HCT116 (cell line): ENCODE results near the gene SCTR. TPM values are rescaled to one million over a fixed set of nuclear protein-coding genes. Genes with fewer than 3 reads are reported as not detected.

Source experiments
- ATAC-seq: fragments of 200-7000 bp; cut with Tn5 transposase; 2 replicates; pipeline ENCODE4 v1.9.1; 2020; ENCODE audit warnings: mild to moderate bottlenecking, moderate library complexity
- BruUV-seq: library from RNA; stranded (reverse); fragments of 400-500 nt; replicated peaks from 2 replicates; lab custom pipeline; 2021; lab: Mats Ljungman, UMichigan
- CTCF ChIA-PET: fragments of 300-600 bp; sonication (Branson Sonifier 250); formaldehyde crosslinking; loops from one replicate; lab custom pipeline; 2021; ENCODE audit warnings: antibody characterized with exemption; lab: Charles Lee
- POLR2A ChIA-PET: fragments of 300-600, 350-600 bp; sonication (Branson Sonifier 250); formaldehyde crosslinking; loops from one replicate; lab custom pipeline; 2021; ENCODE audit warnings: antibody characterized with exemption; lab: Charles Lee
- RAD21 ChIA-PET, 2 experiments: fragments of 300-600 bp; sonication (Branson Sonifier 250); formaldehyde crosslinking; loops; one replicate each; lab custom pipeline; 2023; ENCODE audit warnings: low total read pairs in 2 of 2; ENCODE audit not compliant: uncharacterized antibody in 2 of 2, unreplicated experiment in 2 of 2, low non-redundant PET in 1 of 2; lab: Charles Lee
- DNase-seq: peaks from one replicate; pipeline ENCODE4 v3.0.0-alpha.2; 2010; ENCODE audit warnings: low read depth, low spot score
- H2AFZ ChIP-seq: fragments of 200-600 bp; shearing (Covaris generic), sonication (generic); 2 replicates; pipeline ENCODE4 v1.6.1; 2017; ENCODE audit warnings: low read depth, mixed run types, mixed read lengths, antibody characterized with exemption, low read length; ENCODE audit not compliant: poor library complexity, severe bottlenecking
- H3K27ac ChIP-seq: 2 replicates; pipeline ENCODE4 v1.5.1; 2012; ENCODE audit warnings: low read depth, low read length
- H3K27me3 ChIP-seq: fragments of 200-600 bp; sonication (generic); 2 replicates; pipeline ENCODE4 v1.6.1; 2016; ENCODE audit warnings: mixed run types, low read length, mixed read lengths; ENCODE audit not compliant: insufficient read depth
- H3K36me3 ChIP-seq, 2 experiments: fragments of 200-500 bp in 1 of 2; fragments of 200-600 bp in 1 of 2; sonication (Bioruptor generic) in 1 of 2; sonication (generic) in 1 of 2; 2 replicates each; pipeline versions ENCODE4 v1.5.1 to v1.6.1; 2014 to 2016; ENCODE audit warnings: low read length in 2 of 2, inconsistent platforms in 1 of 2, mixed read lengths in 1 of 2, mixed run types in 1 of 2; ENCODE audit not compliant: insufficient read depth in 2 of 2, control insufficient read depth in 1 of 2
- H3K4me1 ChIP-seq, 2 experiments: fragments of 200-600 bp in 1 of 2; sonication (generic) in 1 of 2; 2 replicates each; pipeline versions ENCODE4 v1.5.1 to v1.6.1; 2012 to 2017; ENCODE audit warnings: low read length in 2 of 2, inconsistent platforms in 1 of 2, mild to moderate bottlenecking in 1 of 2, mixed read lengths in 1 of 2, mixed run types in 1 of 2, moderate library complexity in 1 of 2; ENCODE audit not compliant: insufficient read depth in 2 of 2, control insufficient read depth in 1 of 2
- H3K4me2 ChIP-seq: fragments of 200-600 bp; sonication (generic); 2 replicates; pipeline ENCODE4 v1.6.1; 2017; ENCODE audit warnings: mixed run types, low read length, mixed read lengths
- H3K4me3 ChIP-seq, 2 experiments: fragments of 200-600 bp in 1 of 2; sonication (generic) in 1 of 2; replicated peaks in 1 of 2; 2 replicates each; pipeline ENCODE4 v1.5.1; 2011 to 2016; ENCODE audit warnings: low read length in 2 of 2, control low read depth in 1 of 2, low read depth in 1 of 2, mild to moderate bottlenecking in 1 of 2, mixed read lengths in 1 of 2, mixed run types in 1 of 2
- H3K79me2 ChIP-seq: fragments of 200-600 bp; sonication (generic); 2 replicates; pipeline ENCODE4 v1.6.1; 2017; ENCODE audit warnings: mild to moderate bottlenecking, mixed run types, low read length, moderate library complexity, mixed read lengths; ENCODE audit not compliant: insufficient read depth
- H3K9ac ChIP-seq: fragments of 200-600 bp; sonication (generic); 2 replicates; pipeline ENCODE4 v1.6.1; 2016; ENCODE audit warnings: low read length, mixed read lengths
- H3K9me2 ChIP-seq: fragments of 200-600 bp; sonication (generic), shearing (Covaris generic); 2 replicates; pipeline ENCODE4 v1.6.1; 2017; ENCODE audit warnings: mixed run types, mild to moderate bottlenecking, moderate library complexity; ENCODE audit not compliant: insufficient read depth
- H3K9me3 ChIP-seq, 2 experiments: fragments of 200-500 bp in 1 of 2; fragments of 200-600 bp in 1 of 2; sonication (Bioruptor generic) in 1 of 2; sonication (generic) in 1 of 2; 2 replicates each; pipeline ENCODE4 v1.6.1; 2014 to 2017; ENCODE audit warnings: low read length in 2 of 2, mixed read lengths in 2 of 2, inconsistent platforms in 1 of 2, low read depth in 1 of 2, mild to moderate bottlenecking in 1 of 2, mixed run types in 1 of 2, moderate library complexity in 1 of 2; ENCODE audit not compliant: control insufficient read depth in 1 of 2, insufficient read depth in 1 of 2
- H4K20me1 ChIP-seq: fragments of 200-600 bp; sonication (generic), shearing (Covaris generic); 2 replicates; pipeline ENCODE4 v1.6.1; 2017; ENCODE audit warnings: mixed run types, mild to moderate bottlenecking, moderate library complexity; ENCODE audit not compliant: insufficient read depth
- CEBPB ChIP-seq: IDR thresholded peaks from 2 replicates; pipeline ENCODE4 v1.6.1; 2012; ENCODE audit warnings: low read depth
- EGR1 ChIP-seq: IDR thresholded peaks from 2 replicates; pipeline ENCODE4 v1.6.1; 2012; ENCODE audit warnings: low read depth
- ELF1 ChIP-seq: IDR thresholded peaks from 2 replicates; pipeline ENCODE4 v1.6.1; 2012; ENCODE audit warnings: low read depth, borderline replicate concordance
- EZH2 ChIP-seq: fragments of 200-600 bp; sonication (generic); IDR thresholded peaks from 2 replicates; pipeline ENCODE4 v1.6.1; 2017; ENCODE audit warnings: antibody characterized with exemption, mixed run types
- EZH2phosphoT487 ChIP-seq: fragments of 200-600 bp; IDR thresholded peaks from 2 replicates; pipeline ENCODE4 v1.6.1; 2018; ENCODE audit warnings: antibody characterized with exemption, borderline replicate concordance
- JUND ChIP-seq: IDR thresholded peaks from 2 replicates; pipeline ENCODE4 v1.6.1; 2012
- POLR2A ChIP-seq: IDR thresholded peaks from 2 replicates; pipeline ENCODE4 v1.7.0; 2011; ENCODE audit warnings: borderline replicate concordance; ENCODE audit not compliant: insufficient read depth, insufficient read length; ENCODE audit errors: extremely low read depth
- POLR2AphosphoS5 ChIP-seq: IDR thresholded peaks from 2 replicates; pipeline ENCODE4 v1.6.1; 2011; ENCODE audit warnings: mild to moderate bottlenecking, low read depth, low read length, moderate library complexity
- RAD21 ChIP-seq: IDR thresholded peaks from 2 replicates; pipeline ENCODE4 v1.6.1; 2012; ENCODE audit warnings: low read depth, mild to moderate bottlenecking
- SRF ChIP-seq: IDR thresholded peaks from 2 replicates; pipeline ENCODE4 v1.6.1; 2012; ENCODE audit warnings: low read depth
- YY1 ChIP-seq: IDR thresholded peaks from 2 replicates; pipeline ENCODE4 v1.6.1; 2011; ENCODE audit warnings: low read length, low read depth, moderate library complexity, mild to moderate bottlenecking; ENCODE audit not compliant: insufficient replicate concordance; ENCODE audit errors: extremely low read depth
- ZFX ChIP-seq: fragments of 450-650 bp; IDR thresholded peaks from 2 replicates; pipeline ENCODE4 v1.6.1; 2017
- ZNF274 ChIP-seq: fragments of 200-500 bp; sonication (Bioruptor generic); IDR thresholded peaks from 2 replicates; pipeline ENCODE4 v1.6.1; 2014; ENCODE audit warnings: mild to moderate bottlenecking, low read depth, low read length, inconsistent platforms
- intact Hi-C: fragments of 100-400 bp; cut with micrococcal nuclease; formaldehyde crosslinking; loops from 2 replicates; pipeline ENCODE4 v1.10.0; 2022
- total RNA-seq: library from RNA; stranded (reverse); gene quantifications from one replicate; pipeline ENCODE4 v1.2.1, GENCODE V29; 2021; ENCODE audit not compliant: unreplicated experiment
- TF ChIP-seq, protein P1 (sequence below): IDR thresholded peaks from 2 replicates; pipeline ENCODE4 v1.6.1; 2012
- TF ChIP-seq, protein P2 (sequence below), 3 experiments: fragments of 200-600 bp in 1 of 3; sonication (generic) in 1 of 3; IDR thresholded peaks in 2 of 3; conservative IDR thresholded peaks in 1 of 3; 2 replicates each; pipeline ENCODE4 v1.5.1; 2012 to 2017; ENCODE audit warnings: low read depth in 2 of 3, low read length in 2 of 3, antibody characterized with exemption in 1 of 3, borderline replicate concordance in 1 of 3, control low read depth in 1 of 3, mild to moderate bottlenecking in 1 of 3, mixed read lengths in 1 of 3, mixed run types in 1 of 3, moderate library complexity in 1 of 3; ENCODE audit not compliant: insufficient read depth in 1 of 3
- TF ChIP-seq, protein P3 (sequence below): IDR thresholded peaks from 2 replicates; pipeline ENCODE4 v1.6.1; 2012; ENCODE audit warnings: low read depth

Gene SCTR
- total RNA-seq, 1 experiment from 2014 or later: not detected

DNA sequence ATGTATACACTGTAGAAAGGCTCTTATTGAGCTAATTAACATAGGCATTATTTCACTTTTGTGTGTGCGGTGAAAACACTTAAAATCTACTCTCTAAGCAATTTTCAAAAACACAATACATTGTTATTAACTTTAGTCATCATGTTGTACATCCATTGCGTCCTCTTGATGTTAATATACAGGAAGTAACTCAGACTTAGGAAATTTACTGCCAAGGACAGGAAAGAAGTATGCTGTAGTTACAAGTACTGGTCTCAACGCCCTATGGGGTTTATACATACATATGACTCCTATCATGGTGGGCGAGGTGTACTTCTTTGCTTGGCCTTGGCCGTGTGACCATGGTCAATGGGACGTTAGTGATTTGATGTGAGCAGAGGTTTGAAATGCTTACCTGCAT, 15.5 kb downstream of the SCTR start:
- no peaks in the 10 kb centered on the region for H4K20me1 ChIP-seq
- no peak for DNase-seq
- POLR2A ChIA-PET: no interaction called here
- H2AFZ ChIP-seq: no peak overlapping the region
- H3K4me1 ChIP-seq: no peaks in the 10 kb centered on the region
- H3K36me3 ChIP-seq: no peaks in the 10 kb centered on the region
- H3K9me3 ChIP-seq: no peaks in the 10 kb centered on the region
- ATAC-seq: no peak
- TF ChIP-seq CEBPB (no peak), POLR2A (no peak), RAD21 (no peak), POLR2AphosphoS5 (no peak), ZFX (no peak), JUND (no peak), YY1 (no peak), EGR1 (no peak), EZH2phosphoT487 (no peak), ELF1 (no peak), SRF (no peak), ZNF274 (no peak), EZH2 (no peak)
- TF ChIP-seq, protein P1, sequence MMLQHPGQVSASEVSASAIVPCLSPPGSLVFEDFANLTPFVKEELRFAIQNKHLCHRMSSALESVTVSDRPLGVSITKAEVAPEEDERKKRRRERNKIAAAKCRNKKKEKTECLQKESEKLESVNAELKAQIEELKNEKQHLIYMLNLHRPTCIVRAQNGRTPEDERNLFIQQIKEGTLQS: no peak
- TF ChIP-seq, protein P2, sequence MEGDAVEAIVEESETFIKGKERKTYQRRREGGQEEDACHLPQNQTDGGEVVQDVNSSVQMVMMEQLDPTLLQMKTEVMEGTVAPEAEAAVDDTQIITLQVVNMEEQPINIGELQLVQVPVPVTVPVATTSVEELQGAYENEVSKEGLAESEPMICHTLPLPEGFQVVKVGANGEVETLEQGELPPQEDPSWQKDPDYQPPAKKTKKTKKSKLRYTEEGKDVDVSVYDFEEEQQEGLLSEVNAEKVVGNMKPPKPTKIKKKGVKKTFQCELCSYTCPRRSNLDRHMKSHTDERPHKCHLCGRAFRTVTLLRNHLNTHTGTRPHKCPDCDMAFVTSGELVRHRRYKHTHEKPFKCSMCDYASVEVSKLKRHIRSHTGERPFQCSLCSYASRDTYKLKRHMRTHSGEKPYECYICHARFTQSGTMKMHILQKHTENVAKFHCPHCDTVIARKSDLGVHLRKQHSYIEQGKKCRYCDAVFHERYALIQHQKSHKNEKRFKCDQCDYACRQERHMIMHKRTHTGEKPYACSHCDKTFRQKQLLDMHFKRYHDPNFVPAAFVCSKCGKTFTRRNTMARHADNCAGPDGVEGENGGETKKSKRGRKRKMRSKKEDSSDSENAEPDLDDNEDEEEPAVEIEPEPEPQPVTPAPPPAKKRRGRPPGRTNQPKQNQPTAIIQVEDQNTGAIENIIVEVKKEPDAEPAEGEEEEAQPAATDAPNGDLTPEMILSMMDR (IDR thresholded peaks at IDR 0.05 in 2 of 3, conservative IDR thresholded peaks at IDR 0.05 in 1 of 3; ENCODE audit: borderline replicate concordance in 1 of 3, insufficient read depth in 1 of 3, low read depth in 2 of 3, low read length in 2 of 3): no peak
- TF ChIP-seq, protein P3, sequence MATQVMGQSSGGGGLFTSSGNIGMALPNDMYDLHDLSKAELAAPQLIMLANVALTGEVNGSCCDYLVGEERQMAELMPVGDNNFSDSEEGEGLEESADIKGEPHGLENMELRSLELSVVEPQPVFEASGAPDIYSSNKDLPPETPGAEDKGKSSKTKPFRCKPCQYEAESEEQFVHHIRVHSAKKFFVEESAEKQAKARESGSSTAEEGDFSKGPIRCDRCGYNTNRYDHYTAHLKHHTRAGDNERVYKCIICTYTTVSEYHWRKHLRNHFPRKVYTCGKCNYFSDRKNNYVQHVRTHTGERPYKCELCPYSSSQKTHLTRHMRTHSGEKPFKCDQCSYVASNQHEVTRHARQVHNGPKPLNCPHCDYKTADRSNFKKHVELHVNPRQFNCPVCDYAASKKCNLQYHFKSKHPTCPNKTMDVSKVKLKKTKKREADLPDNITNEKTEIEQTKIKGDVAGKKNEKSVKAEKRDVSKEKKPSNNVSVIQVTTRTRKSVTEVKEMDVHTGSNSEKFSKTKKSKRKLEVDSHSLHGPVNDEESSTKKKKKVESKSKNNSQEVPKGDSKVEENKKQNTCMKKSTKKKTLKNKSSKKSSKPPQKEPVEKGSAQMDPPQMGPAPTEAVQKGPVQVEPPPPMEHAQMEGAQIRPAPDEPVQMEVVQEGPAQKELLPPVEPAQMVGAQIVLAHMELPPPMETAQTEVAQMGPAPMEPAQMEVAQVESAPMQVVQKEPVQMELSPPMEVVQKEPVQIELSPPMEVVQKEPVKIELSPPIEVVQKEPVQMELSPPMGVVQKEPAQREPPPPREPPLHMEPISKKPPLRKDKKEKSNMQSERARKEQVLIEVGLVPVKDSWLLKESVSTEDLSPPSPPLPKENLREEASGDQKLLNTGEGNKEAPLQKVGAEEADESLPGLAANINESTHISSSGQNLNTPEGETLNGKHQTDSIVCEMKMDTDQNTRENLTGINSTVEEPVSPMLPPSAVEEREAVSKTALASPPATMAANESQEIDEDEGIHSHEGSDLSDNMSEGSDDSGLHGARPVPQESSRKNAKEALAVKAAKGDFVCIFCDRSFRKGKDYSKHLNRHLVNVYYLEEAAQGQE: no peak
- no peak overlapping the region for H3K4me3 ChIP-seq
- RAD21 ChIA-PET: no interaction called here
- no TSS peak for BruUV-seq
- H3K4me2 ChIP-seq: no peak overlapping the region
- intact Hi-C loops: no loop called here
- H3K79me2 ChIP-seq: no peaks in the 10 kb centered on the region
- no peak overlapping the region for H3K27ac ChIP-seq
- H3K9ac ChIP-seq: no peak overlapping the region
- H3K27me3 ChIP-seq: no peaks in the 10 kb centered on the region
- H3K9me2 ChIP-seq: no peaks in the 10 kb centered on the region
- CTCF ChIA-PET: interaction anchor here (1.6 kb wide), 1 partner anchor 9 kb away, joined by 3 read pairs; no protein-coding TSS in a partner anchor
